Stimulated activated CD4-positive, alpha-beta T cell treated with anti-CD3 and anti-CD28 coated beads, TNF-alpha, amount 100 ng/mL, for 1 hour (primary cell): ENCODE measurements around the gene AGBL5.
A peak's percentile ranks its signal among the peaks of the same experiment; 100 is the strongest.

ENCODE experiments used
- DNase-seq, 3 donors: peaks; one replicate each; pipeline ENCODE4 v3.0.0-alpha.2; 2020; ENCODE audit warnings: low read depth in 3 of 3, low spot score in 1 of 3

AGBL5 gene

DNA sequence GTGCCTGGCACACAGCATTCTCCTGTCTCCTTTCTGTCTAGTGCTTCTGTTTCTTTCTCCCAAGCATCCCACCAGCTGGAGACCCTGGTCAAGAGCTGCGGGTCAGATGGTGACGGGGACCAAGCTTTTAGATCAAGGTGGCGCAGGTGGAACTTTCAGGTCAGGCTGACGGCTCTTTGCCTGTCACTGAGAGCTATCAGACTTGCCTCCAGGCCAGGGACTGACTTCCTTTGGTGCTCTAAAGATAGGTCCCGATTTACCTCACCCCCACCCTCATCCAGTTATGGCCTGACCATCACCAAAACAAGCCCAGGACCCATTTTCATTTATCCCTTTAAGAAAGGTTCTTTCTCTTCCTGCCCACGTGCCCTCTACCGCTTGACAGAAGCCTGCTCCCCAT lies 25.8 kb downstream of the AGBL5 start:
- no peak for DNase-seq

DNA sequence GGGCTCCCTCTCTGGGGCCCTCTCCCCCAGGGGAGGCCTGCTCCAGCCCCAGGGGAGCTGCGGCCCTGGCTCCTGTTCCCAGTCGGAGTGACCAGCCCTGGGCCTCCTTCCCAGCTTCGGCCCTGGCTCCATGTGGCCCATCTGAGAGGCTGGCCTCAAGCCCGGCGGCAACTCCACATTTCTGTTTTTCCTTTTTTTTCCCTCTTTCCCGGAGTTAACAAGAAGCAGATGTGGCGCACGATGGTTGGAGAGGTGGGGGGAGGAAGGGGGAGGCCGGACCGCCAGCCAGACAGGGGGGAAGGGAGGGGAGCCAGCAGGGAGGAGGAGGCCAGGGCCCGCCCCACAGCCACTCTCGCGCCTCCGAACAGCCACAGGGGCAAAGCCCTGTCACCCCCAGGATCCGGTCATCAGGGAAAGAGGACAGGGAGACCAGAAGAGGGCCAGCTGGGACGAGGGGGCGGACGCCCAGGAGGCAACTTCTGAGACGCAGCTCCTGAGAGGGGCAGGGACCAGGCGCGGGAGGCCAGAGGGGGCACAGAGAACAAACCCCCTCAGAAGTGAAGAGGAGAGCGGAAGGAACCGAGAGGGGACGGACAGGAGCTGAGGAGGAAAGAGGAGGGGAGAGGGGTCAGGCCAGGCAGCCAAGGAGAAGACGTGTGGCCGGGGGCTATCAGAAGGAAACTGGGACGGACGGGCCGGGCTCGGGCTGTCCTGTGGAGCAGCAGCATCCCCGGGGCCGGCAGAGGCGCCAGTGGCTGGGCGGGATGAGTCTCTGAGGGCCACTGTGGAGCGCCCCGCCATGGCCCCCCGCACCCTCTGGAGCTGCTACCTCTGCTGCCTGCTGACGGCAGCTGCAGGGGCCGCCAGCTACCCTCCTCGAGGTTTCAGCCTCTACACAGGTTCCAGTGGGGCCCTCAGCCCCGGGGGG lies 27.1 kb downstream of the AGBL5 start, which contains the start of gene EMILIN1:
TSS of gene EMILIN1 (plus strand) at position 349 of the 928 bp plus-strand sequence. CDS start at position 800, 451 bp downstream.
- DNase-seq, result no peak

DNA sequence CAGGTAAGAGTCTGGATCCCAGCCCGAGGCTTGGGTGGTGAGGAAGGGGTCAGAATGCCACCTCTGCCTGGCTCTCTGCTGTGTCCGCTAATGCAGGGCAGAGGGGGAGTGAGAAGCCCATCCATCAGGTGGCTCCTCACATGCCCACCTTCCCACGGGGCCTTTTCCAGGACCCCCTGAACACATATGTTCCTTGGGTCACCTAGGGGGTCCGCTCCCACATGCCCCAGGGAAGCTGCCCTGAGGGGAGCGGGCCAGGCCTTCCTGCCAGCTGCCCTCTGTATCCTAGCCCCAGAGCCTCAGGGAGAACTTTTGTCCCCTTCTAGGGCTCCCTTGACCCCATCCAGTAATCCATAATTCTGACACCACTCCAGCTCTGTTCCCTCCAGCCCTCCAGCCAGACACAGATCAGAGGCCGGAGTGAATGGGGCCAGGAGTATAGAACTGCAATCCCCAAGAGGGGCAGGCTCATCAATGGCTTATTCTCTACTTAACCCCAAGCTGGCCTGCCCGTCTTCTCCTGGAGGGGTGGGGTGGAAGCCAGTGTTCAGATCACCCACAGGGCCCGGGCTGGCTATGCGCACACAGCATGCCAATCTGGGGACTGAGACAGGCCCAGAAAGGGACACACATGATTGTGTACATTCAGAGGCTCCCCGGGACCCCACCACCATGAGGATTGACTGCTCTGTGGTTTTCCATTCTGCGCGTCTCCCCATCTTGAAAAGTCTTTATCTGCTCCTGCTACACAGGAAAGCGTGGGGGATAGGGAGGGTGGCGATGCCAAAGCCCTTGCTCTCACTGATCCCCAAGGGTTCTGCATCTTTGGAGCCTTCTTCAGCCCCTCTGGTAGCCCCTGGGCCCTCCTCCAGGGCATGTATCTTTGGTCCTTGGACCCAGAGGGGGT lies 28.0 kb downstream of the AGBL5 start:
- no peak for DNase-seq

DNA sequence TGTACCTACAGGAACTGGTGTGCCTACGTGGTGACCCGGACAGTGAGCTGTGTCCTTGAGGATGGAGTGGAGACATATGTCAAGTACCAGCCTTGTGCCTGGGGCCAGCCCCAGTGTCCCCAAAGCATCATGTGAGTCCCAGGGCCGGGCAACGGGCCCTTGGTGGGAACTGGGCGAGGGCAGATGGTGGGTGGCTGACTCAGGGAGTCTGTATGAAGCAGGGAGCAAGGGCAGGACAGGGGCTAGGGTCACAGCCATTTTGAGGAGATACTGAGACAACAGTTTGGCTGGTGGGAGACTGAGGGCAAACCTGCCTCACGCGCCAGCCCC lies 28.6 kb downstream of the AGBL5 start:
- DNase-seq, result no peak

DNA sequence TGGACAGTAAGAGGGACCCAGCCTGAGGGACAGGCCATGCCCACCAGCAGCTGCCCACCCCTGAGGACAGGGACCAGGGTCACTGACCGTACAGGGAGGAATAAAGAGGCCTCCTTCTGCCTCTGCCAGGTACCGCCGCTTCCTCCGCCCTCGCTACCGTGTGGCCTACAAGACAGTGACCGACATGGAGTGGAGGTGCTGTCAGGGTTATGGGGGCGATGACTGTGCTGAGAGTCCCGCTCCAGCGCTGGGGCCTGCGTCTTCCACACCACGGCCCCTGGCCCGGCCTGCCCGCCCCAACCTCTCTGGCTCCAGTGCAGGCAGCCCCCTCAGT lies 29.1 kb downstream of the AGBL5 start:
- DNase-seq, result no peak

DNA sequence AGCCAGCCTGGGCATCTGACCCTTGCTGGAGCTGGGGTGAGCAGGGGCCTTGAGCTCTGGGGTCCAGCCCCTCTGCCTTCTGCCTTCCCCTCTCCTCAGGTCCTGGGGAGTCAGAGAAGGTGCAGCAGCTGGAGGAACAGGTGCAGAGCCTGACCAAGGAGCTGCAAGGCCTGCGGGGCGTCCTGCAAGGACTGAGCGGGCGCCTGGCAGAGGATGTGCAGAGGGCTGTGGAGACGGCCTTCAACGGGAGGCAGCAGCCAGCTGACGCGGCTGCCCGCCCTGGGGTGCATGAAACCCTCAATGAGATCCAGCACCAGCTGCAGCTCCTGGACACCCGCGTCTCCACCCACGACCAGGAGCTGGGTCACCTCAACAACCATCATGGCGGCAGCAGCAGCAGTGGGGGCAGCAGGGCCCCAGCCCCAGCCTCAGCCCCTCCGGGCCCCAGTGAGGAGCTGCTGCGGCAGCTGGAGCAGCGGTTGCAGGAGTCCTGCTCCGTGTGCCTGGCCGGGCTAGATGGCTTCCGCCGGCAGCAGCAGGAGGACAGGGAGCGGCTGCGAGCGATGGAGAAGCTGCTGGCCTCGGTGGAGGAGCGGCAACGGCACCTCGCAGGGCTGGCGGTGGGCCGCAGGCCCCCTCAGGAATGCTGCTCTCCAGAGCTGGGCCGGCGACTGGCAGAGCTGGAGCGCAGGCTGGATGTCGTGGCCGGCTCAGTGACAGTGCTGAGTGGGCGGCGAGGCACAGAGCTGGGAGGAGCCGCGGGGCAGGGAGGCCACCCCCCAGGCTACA lies 30.7 kb downstream of the AGBL5 start:
- no peak for DNase-seq

DNA sequence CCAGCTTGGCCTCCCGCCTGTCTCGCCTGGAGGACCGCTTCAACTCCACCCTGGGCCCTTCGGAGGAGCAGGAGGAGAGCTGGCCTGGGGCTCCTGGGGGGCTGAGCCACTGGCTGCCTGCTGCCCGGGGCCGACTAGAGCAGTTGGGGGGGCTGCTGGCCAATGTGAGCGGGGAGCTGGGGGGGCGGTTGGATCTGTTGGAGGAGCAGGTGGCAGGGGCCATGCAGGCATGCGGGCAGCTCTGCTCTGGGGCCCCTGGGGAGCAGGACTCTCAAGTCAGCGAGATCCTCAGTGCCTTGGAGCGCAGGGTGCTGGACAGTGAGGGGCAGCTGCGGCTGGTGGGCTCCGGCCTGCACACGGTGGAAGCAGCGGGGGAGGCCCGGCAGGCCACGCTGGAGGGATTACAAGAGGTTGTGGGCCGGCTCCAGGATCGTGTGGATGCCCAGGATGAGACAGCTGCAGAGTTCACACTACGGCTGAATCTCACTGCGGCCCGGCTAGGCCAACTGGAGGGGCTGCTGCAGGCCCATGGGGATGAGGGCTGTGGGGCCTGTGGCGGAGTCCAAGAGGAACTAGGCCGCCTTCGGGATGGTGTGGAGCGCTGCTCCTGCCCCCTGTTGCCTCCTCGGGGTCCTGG lies 31.4 kb downstream of the AGBL5 start:
- DNase-seq, result no peak

DNA sequence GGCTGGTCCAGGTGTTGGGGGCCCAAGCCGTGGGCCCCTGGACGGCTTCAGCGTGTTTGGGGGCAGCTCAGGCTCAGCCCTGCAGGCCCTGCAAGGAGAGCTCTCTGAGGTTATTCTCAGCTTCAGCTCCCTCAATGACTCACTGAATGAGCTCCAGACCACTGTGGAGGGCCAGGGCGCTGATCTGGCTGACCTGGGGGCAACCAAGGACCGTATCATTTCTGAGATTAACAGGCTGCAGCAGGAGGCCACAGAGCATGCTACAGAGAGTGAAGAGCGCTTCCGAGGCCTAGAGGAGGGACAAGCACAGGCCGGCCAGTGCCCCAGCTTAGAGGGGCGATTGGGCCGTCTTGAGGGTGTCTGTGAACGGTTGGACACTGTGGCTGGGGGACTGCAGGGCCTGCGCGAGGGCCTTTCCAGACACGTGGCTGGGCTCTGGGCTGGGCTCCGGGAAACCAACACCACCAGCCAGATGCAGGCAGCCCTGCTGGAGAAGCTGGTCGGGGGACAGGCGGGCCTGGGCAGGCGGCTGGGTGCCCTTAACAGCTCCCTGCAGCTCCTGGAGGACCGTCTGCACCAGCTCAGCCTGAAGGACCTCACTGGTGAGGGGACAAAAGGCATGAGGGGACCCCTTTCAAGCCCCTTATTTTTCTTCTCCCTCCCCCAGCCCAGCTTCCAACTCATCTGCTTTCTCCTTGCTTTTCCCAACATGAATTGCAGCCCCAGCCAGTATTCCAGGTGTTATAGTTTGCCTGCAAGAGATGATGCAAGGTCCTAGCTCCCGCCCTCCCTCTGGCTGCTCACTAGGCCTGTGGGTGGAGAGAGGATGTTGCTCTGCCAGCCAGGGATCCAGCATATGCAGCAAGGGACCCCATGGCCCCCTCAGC lies 32.2 kb downstream of the AGBL5 start:
- DNase-seq, result no peak

DNA sequence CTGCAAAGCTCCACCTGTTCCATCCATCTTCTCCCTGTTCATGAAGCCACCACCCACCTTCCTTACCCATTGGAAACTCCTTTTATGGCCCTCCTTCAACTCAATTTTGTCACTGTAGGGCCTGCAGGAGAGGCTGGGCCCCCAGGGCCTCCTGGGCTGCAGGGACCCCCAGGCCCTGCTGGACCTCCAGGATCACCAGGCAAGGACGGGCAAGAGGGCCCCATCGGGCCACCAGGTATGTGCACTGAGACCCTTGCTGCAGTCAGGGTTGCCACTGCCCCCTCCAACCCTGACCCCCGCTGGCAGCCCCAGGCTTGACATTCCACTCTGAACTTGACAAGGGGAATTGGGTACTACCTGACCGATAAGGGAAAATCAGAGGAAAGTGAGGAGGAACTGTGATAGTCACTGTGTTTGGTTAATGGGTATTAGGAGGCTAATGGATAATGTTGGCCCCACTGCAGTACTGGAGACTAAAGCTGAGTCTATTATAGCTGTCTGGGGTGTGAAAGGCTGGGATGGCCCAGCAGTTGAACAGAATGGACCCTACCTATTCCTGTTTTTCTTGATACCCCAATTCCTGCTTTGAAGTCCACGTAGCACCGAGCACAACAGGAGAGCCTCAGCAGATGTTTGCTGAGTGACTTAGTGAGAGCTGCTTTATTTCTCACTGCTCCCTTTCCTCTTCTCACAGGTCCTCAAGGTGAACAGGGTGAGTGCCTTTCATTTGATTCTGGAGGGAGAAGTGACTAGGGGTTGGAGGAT lies 33.0 kb downstream of the AGBL5 start:
- DNase-seq, result no peak

DNA sequence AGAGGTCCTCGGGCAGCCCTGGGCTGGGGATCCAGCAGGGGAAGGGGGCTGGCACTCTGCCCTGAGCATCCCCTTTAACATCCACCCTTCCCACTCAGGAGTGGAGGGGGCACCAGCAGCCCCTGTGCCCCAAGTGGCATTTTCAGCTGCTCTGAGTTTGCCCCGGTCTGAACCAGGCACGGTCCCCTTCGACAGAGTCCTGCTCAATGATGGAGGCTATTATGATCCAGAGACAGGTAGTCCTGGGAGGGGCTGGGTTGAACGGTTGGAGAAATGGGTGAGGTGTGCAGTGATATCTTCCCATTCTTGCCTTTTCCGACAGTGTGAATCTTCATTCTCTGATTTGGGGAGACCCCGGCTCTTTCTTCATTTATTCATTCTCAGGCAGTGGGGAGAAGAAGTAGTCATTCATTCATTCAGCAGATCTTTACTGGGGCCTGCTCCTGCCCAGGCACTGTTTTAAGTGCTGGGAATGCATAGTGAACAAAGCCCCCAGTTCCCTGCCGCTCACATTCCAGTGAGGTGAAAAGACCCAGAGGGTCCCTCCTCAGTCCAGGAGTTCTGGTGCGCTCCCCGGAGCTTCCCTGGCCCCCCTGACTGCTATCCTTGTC lies 33.7 kb downstream of the AGBL5 start:
- DNase-seq, result no peak

DNA sequence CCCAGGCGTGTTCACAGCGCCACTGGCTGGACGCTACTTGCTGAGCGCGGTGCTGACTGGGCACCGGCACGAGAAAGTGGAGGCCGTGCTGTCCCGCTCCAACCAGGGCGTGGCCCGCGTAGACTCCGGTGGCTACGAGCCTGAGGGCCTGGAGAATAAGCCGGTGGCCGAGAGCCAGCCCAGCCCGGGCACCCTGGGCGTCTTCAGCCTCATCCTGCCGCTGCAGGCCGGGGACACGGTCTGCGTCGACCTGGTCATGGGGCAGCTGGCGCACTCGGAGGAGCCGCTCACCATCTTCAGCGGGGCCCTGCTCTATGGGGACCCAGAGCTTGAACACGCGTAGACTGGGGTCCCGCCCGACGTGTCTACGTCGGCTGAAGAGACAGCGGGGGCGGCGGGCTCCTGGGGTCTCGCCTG lies 34.2 kb downstream of the AGBL5 start:
- peak in 1 of 3 donors; percentile 29 for DNase-seq

DNA sequence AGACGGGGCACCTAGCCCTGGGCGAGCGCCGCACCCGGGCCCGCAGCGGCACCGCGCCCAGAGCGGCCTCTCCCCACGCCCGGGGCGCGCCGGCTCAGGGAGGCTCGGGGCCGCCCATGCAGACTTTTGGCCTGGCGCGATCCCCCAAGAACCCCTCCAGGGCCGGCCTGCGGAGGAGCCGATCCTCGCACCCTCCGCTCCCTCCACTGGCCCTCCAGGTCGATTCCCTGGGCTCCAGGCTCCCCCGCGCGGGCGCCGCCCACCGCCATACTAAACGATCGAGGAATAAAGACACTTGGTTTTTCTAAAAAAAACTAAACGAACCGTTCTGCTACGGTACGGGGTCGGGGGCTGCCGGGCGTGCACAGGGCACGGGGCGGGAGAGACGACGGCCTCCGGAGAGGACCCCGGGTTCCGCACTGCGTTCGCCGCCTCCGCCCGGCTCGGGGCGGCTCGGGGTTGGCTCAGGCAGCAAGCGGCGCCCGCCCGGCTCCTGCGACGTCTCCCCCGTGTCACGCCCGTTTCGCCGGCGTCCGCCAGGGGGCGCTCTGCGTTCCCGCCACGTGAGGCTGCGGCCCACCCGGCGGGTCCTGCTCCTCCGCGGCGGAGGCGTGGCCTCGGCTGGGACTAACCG lies 34.7 kb downstream of the AGBL5 start:
- peak; percentile 91 to 99 (median 98) for DNase-seq

DNA sequence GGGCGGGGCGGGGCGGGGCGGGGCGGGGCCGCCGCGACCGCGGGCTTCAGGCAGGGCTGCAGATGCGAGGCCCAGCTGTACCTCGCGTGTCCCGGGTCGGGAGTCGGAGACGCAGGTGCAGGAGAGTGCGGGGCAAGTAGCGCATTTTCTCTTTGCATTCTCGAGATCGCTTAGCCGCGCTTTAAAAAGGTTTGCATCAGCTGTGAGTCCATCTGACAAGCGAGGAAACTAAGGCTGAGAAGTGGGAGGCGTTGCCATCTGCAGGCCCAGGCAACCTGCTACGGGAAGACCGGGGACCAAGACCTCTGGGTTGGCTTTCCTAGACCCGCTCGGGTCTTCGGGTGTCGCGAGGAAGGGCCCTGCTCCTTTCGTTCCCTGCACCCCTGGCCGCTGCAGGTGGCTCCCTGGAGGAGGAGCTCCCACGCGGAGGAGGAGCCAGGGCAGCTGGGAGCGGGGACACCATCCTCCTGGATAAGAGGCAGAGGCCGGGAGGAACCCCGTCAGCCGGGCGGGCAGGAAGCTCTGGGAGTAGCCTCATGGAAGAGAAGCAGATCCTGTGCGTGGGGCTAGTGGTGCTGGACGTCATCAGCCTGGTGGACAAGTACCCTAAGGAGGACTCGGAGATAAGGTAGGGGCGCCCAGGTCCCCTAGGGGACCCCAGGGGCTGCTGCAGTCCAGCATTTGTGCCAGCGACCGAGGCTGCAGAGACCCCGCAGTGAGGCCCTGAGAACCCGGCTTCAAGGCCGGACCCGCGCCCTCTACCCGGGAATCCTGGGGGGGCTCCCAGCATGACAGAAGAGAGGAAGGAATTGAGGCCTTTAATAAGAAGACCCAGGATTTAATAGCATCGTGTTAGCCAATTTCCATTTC lies 35.5 kb downstream of the AGBL5 start, which contains the start of gene KHK:
TSS of gene KHK (plus strand) at position 49 of the 870 bp plus-strand sequence. CDS start at position 537, 488 bp downstream.
- no peak for DNase-seq

DNA sequence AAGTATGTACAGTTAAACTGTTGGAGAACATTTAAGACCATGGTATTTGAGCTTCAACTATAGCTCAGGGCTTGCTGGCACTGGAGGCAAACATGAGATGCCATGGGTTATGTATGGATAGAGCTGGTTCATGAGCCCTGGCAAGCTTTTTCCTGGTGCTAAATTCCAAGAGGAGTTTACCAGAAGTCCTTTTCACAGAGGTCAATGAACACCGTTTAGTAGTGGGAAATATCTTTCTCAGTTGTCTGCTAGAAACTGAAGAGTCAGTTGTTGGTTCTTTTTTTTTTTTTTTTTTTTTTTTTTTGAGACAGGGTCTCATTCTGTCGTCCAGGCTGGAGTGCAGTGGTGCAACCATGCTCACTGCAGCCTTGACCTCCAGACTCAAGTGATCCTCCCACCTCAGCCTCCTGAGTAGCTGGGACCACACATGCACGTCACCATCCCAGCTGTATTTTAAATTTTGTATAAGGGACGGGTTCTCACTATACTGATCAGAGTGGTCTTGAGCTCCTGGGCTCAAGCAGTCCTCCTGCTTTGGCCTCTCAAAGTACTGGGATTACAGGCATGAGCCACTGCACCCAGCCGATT lies 36.4 kb downstream of the AGBL5 start:
- no peak for DNase-seq

DNA sequence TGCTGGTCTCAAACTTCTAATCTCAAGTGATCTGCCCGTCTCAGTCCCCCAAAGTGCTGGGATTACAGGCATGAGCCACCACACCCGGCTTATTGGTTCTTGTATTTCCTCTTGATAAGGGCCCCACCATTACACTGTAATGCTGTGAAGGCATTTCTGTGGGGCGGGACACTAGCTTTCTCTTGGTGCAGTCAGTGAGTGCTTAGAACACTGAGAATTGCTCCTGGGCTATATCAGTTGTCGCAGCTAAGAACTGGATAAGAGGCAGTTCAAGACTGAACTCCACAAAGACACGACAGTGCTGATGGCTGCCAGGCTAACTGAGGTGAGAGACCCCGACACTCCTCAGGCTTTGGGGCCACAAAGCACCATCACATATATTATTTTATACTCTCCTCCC lies 37.2 kb downstream of the AGBL5 start:
- no peak for DNase-seq

DNA sequence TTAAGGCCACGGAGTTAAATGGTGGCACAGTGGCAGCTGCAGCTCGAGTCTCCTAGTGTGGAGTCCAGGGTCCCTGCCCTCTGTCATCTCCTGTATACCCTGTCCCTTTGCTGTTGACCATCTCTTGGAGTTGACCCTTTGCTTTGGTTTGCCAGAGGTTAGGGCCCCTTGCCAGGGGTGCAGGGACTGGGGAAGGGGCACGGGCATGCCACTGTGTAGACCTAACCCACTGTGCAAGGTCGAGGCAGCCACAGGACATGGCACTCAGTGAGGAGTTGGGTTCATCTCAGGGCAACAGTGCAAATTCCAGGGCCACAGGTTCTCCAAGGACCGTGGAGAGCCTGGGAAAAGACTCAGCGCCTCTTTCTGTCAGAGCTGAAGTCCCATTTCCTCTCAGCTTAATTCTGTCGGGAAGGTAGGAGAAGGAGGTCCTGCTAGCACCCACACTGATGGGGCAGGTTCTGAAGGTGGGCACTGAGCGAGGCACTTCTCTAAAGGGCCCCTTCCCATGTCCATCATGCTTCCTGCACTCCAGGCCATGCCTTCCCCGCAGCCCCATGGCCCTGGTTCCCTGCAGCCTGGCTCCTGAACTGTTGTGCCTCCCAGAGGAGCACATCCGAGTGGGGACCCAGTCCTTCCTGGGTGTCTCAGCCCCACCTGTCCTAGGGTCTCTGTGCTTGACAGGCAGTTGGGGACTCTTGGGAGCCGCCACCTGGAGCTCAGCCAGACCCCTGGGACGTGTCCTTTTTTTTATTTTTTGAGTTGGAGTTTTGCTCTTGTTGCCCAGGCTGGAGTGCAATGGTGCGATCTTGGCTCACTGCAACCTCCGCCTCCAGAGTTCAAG lies 37.9 kb downstream of the AGBL5 start:
- no peak for DNase-seq
